Measurements from ENCODE around the gene SNRPF.
"Not testable (repeated sequence)": the region's sequence is repeated elsewhere in the genome, so short reads cannot be mapped to it uniquely, and the experiment has no call there.

The SNRPF gene

GRCh38 chr12:95858451-95859343 lies at the start of gene SNRPF:
Gene SNRPF (plus strand): TSS chr12:95858952. CDS start chr12:95859074, 122 bp downstream.
- peak; percentile 85 to 88 for DNase-seq (ENCODE audit: low read depth in 2 of 2)

- DNase-seq (ENCODE audit: low read depth in 2 of 2), result no peak
These were observed 49.6 kb upstream of the SNRPF start for GRCh38 chr12:95809000-95809680.

GRCh38 chr12:95810411-95810810 lies 48.3 kb upstream of the SNRPF start:
- DNase-seq (ENCODE audit: low read depth in 2 of 2), result no peak

- not testable (repeated sequence) for DNase-seq (ENCODE audit: low read depth in 2 of 2)
These were observed 46.6 kb upstream of the SNRPF start for GRCh38 chr12:95812155-95812554.

GRCh38 chr12:95815632-95816212 lies 43.0 kb upstream of the SNRPF start:
- DNase-seq (ENCODE audit: low read depth in 2 of 2), result no peak

- DNase-seq (ENCODE audit: low read depth in 2 of 2), result no peak
These were observed 38.6 kb upstream of the SNRPF start for GRCh38 chr12:95820096-95820703.

- no peak for DNase-seq (ENCODE audit: low read depth in 2 of 2)
These were observed 29.4 kb upstream of the SNRPF start for GRCh38 chr12:95829395-95829794.

GRCh38 chr12:95830335-95831089 lies 28.2 kb upstream of the SNRPF start:
- DNase-seq (ENCODE audit: low read depth in 2 of 2), result no peak

- no peak for DNase-seq (ENCODE audit: low read depth in 2 of 2)
These were observed 24.2 kb upstream of the SNRPF start for GRCh38 chr12:95834572-95834971.

- DNase-seq (ENCODE audit: low read depth in 2 of 2), result no peak
These were observed 22.6 kb upstream of the SNRPF start for GRCh38 chr12:95836185-95836609.

GRCh38 chr12:95836630-95837239 lies 22.0 kb upstream of the SNRPF start:
- DNase-seq (ENCODE audit: low read depth in 2 of 2), result no peak

- DNase-seq (ENCODE audit: low read depth in 2 of 2), result no peak
These were observed 21.3 kb upstream of the SNRPF start for GRCh38 chr12:95837240-95838038.

- DNase-seq (ENCODE audit: low read depth in 2 of 2), result no peak
These were observed 20.6 kb upstream of the SNRPF start for GRCh38 chr12:95838125-95838524.

- not testable (repeated sequence) for DNase-seq (ENCODE audit: low read depth in 2 of 2)
These were observed 16.3 kb upstream of the SNRPF start for GRCh38 chr12:95842426-95842825.

GRCh38 chr12:95848575-95849388 lies 10.0 kb upstream of the SNRPF start:
- no peak for DNase-seq (ENCODE audit: low read depth in 2 of 2)

- no peak for DNase-seq (ENCODE audit: low read depth in 2 of 2)
These were observed 7.1 kb upstream of the SNRPF start for GRCh38 chr12:95851606-95852005.

- no peak for DNase-seq (ENCODE audit: low read depth in 2 of 2)
These were observed 6.6 kb upstream of the SNRPF start for GRCh38 chr12:95852133-95852532.

GRCh38 chr12:95857156-95857555 lies 1.6 kb upstream of the SNRPF start:
- no peak for DNase-seq (ENCODE audit: low read depth in 2 of 2)

- DNase-seq (ENCODE audit: low read depth in 2 of 2), result no peak
These were observed 953 bp upstream of the SNRPF start for GRCh38 chr12:95857799-95858198.
